Keratinocyte (primary cell): Measurements from ENCODE around the gene FHIT.

Experiments used
- EZH2 ChIP-seq: IDR thresholded peaks from one replicate; pipeline ENCODE4 v1.6.1; 2012; ENCODE audit warnings: inconsistent platforms, mild to moderate bottlenecking, low read length, moderate library complexity
- TF ChIP-seq, protein P1 (sequence below), 3 experiments: IDR thresholded peaks in 1 of 3; conservative IDR thresholded peaks in 1 of 3; optimal IDR thresholded peaks in 1 of 3; 2 replicates in 2 of 3; 3 replicates in 1 of 3; pipeline versions ENCODE3 to v1.5.1; 2011; ENCODE audit warnings: low read length in 3 of 3, mild to moderate bottlenecking in 3 of 3, moderate library complexity in 2 of 3, control low read depth in 1 of 3, inconsistent platforms in 1 of 3; ENCODE audit not compliant: insufficient read depth in 2 of 3; ENCODE audit errors: extremely low read depth in 1 of 3

DNA sequence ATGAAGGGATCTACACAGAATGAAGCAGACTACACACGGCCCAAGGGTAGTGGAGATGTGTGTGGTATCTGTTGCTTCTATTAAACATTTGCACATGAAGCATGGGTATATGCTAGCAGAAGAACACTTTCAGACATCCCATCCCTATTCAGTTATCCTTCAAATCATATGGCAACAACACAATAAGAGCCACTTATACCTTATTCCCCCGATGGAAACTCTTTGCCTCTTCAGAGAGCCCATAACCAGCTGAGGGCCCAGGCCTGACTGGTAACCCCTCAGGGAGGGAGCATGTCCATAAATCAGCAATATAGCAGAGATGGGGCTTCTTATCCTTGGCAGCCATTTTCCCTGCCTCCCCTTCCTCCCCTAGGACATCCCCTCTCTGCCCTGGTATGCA, 210.6 kb downstream of the FHIT start:
- TF ChIP-seq, protein P1, sequence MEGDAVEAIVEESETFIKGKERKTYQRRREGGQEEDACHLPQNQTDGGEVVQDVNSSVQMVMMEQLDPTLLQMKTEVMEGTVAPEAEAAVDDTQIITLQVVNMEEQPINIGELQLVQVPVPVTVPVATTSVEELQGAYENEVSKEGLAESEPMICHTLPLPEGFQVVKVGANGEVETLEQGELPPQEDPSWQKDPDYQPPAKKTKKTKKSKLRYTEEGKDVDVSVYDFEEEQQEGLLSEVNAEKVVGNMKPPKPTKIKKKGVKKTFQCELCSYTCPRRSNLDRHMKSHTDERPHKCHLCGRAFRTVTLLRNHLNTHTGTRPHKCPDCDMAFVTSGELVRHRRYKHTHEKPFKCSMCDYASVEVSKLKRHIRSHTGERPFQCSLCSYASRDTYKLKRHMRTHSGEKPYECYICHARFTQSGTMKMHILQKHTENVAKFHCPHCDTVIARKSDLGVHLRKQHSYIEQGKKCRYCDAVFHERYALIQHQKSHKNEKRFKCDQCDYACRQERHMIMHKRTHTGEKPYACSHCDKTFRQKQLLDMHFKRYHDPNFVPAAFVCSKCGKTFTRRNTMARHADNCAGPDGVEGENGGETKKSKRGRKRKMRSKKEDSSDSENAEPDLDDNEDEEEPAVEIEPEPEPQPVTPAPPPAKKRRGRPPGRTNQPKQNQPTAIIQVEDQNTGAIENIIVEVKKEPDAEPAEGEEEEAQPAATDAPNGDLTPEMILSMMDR (optimal IDR thresholded peaks at IDR 0.05 in 1 of 3, IDR thresholded peaks at IDR 0.05 in 1 of 3, conservative IDR thresholded peaks at IDR 0.05 in 1 of 3; ENCODE audit: extremely low read depth in 1 of 3, insufficient read depth in 2 of 3, low read length in 3 of 3), result no peak
- no peak for TF ChIP-seq EZH2
